Common myeloid progenitor, CD34-positive (primary cell): Measurements from ENCODE around the gene CCSER2.
"Not testable (repeated sequence)": the region's sequence is repeated elsewhere in the genome, so short reads cannot be mapped to it uniquely, and the experiment has no call there.

Source experiments
- CTCF ChIA-PET: fragments of 350-600 bp; sonication (Branson Sonifier 250); formaldehyde crosslinking; loops from one replicate; lab custom pipeline; 2021; ENCODE audit warnings: antibody characterized with exemption; lab: Charles Lee
- POLR2A ChIA-PET: fragments of 350-600 bp; sonication (Branson Sonifier 250); formaldehyde crosslinking; loops from one replicate; lab custom pipeline; 2021; ENCODE audit warnings: antibody characterized with exemption; lab: Charles Lee
- DNase-seq, 3 donors: peaks; one replicate each; pipeline versions ENCODE4 v3.0.0 to v3.0.0-alpha.2; 2013
- H3K27ac ChIP-seq, 2 experiments: 1 replicate in 1 of 2; 2 replicates in 1 of 2; pipeline ENCODE4 v1.7.0; 2013; ENCODE audit warnings: inconsistent platforms in 2 of 2, low read length in 2 of 2, mild to moderate bottlenecking in 2 of 2, low read depth in 1 of 2, moderate library complexity in 1 of 2; ENCODE audit not compliant: severe bottlenecking in 2 of 2, insufficient read depth in 1 of 2, poor library complexity in 1 of 2
- H3K27me3 ChIP-seq, 5 experiments: replicated peaks in 2 of 5; 1 replicate in 3 of 5; 2 replicates in 2 of 5; pipeline versions ENCODE4 v1.6.1 to v1.7.0; 2013; ENCODE audit warnings: low read length in 4 of 5, mild to moderate bottlenecking in 2 of 5, moderate library complexity in 2 of 5, inconsistent platforms in 1 of 5; ENCODE audit not compliant: insufficient read depth in 5 of 5, control insufficient read depth in 4 of 5
- H3K36me3 ChIP-seq, 4 experiments: 1 replicate in 2 of 4; 2 replicates in 2 of 4; pipeline versions ENCODE4 v1.6.1 to v1.7.0; 2013; ENCODE audit warnings: low read length in 3 of 4, control low read depth in 1 of 4, mild to moderate bottlenecking in 1 of 4; ENCODE audit not compliant: control insufficient read depth in 4 of 4, insufficient read depth in 4 of 4
- H3K4me1 ChIP-seq, 4 experiments: 1 replicate in 3 of 4; 2 replicates in 1 of 4; pipeline versions ENCODE4 v1.6.1 to v1.7.1; 2013; ENCODE audit warnings: low read length in 3 of 4, mild to moderate bottlenecking in 3 of 4, control low read depth in 1 of 4, inconsistent platforms in 1 of 4, moderate library complexity in 1 of 4; ENCODE audit not compliant: control insufficient read depth in 4 of 4, insufficient read depth in 4 of 4; ENCODE audit errors: control extremely low read depth in 1 of 4
- H3K4me3 ChIP-seq, 7 experiments: 1 replicate in 4 of 7; 2 replicates in 3 of 7; pipeline versions ENCODE4 v1.5.1 to v1.7.0; 2013; ENCODE audit warnings: mild to moderate bottlenecking in 7 of 7, low read length in 6 of 7, moderate library complexity in 6 of 7, inconsistent platforms in 2 of 7, low read depth in 2 of 7, control low read depth in 1 of 7; ENCODE audit not compliant: insufficient read depth in 4 of 7, control insufficient read depth in 1 of 7; ENCODE audit errors: extremely low read depth in 1 of 7
- H3K9me3 ChIP-seq, 5 experiments: 1 replicate in 4 of 5; 2 replicates in 1 of 5; pipeline versions ENCODE4 v1.6.1 to v1.7.1; 2013; ENCODE audit warnings: low read length in 4 of 5, mild to moderate bottlenecking in 2 of 5, inconsistent platforms in 1 of 5, low read depth in 1 of 5, moderate library complexity in 1 of 5; ENCODE audit not compliant: control insufficient read depth in 4 of 5, insufficient read depth in 2 of 5; ENCODE audit errors: control extremely low read depth in 1 of 5
- WGBS: methylation state at CpG from one replicate; pipeline ENCODE4 v1.1.5; 2013; ENCODE audit not compliant: insufficient coverage; 5-methylcytosine and 5-hydroxymethylcytosine counted together

CCSER2 gene

GRCh38 chr10:84406561-84406960 is 78.2 kb downstream of the CCSER2 start:
- DNase-seq, result no peak
- Histone ChIP-seq H3K4me3 (peak overlapping the region in 2 of 7 experiments; percentile 20 to 44), H3K27me3 (no peaks in the 10 kb centered on the region), H3K36me3 (peaks cover 0 to 5% (median 0%) of the 10 kb centered on the region in 4 experiments), H3K9me3 (peaks cover 0 to 7% (median 0%) of the 10 kb centered on the region in 5 experiments), H3K27ac (no peak overlapping the region), H3K4me1 (peaks cover 0 to 17% (median 7%) of the 10 kb centered on the region in 4 experiments)
- no CpG with 5 or more reads among the region's 3 CpGs for WGBS
- ChIA-PET POLR2A (no interaction called here), CTCF (no interaction called here)

GRCh38 chr10:84407388-84408049 is 79.1 kb downstream of the CCSER2 start:
- no peak overlapping the region for H3K27ac ChIP-seq
- no peak overlapping the region for H3K4me3 ChIP-seq
- no peaks in the 10 kb centered on the region for H3K27me3 ChIP-seq
- no peak for DNase-seq
- peaks cover 0 to 5% (median 0%) of the 10 kb centered on the region in 4 experiments for H3K36me3 ChIP-seq
- 100% methylated on average over 1 of the region's 2 CpGs for WGBS
- ChIA-PET POLR2A (no interaction called here), CTCF (no interaction called here)
- peaks cover 0 to 16% (median 3%) of the 10 kb centered on the region in 5 experiments for H3K9me3 ChIP-seq
- H3K4me1 ChIP-seq, result peaks cover 0 to 17% (median 7%) of the 10 kb centered on the region in 4 experiments

GRCh38 chr10:84412482-84412881 is 84.1 kb downstream of the CCSER2 start:
- 84% methylated on average over 2 of the region's 2 CpGs for WGBS
- POLR2A ChIA-PET, result no interaction called here
- CTCF ChIA-PET, result interaction anchor here (0.7 to 0.8 kb wide), 3 partner anchors 11 to 91 kb away, joined by 3 to 5 read pairs (median 3); no protein-coding TSS in a partner anchor

GRCh38 chr10:84414110-84414509 is 85.7 kb downstream of the CCSER2 start:
- POLR2A ChIA-PET, DNase-seq, H3K4me3 ChIP-seq, H3K27ac ChIP-seq, H3K27me3 ChIP-seq: not testable (repeated sequence)
- Histone ChIP-seq H3K4me1 (peaks cover 0 to 10% (median 4%) of the 10 kb centered on the region in 4 experiments), H3K9me3 (peaks cover 0 to 39% (median 18%) of the 10 kb centered on the region in 5 experiments), H3K36me3 (peaks cover 0 to 14% (median 2%) of the 10 kb centered on the region in 4 experiments)
- no CpG with 5 or more reads among the region's 2 CpGs for WGBS
- CTCF ChIA-PET, result interaction anchor here (0.6 to 1.4 kb wide), 2 partner anchors 14 to 62 kb away, joined by 3 read pairs; no protein-coding TSS in a partner anchor

More at GRCh38 chr10:84412482-84412881, 84.1 kb downstream of the CCSER2 start:
- Histone ChIP-seq H3K9me3 (peaks cover 0 to 39% (median 18%) of the 10 kb centered on the region in 5 experiments), H3K27me3 (no peaks in the 10 kb centered on the region), H3K4me3 (no peak overlapping the region), H3K36me3 (peaks cover 0 to 9% (median under 1%) of the 10 kb centered on the region in 4 experiments), H3K4me1 (peaks cover 0 to 10% (median 4%) of the 10 kb centered on the region in 4 experiments), H3K27ac (no peak overlapping the region)
- DNase-seq, result no peak

- no peak overlapping the region for H3K4me3 ChIP-seq
- H3K27me3 ChIP-seq, result no peaks in the 10 kb centered on the region
- H3K9me3 ChIP-seq, result peaks cover 0 to 39% (median 18%) of the 10 kb centered on the region in 5 experiments
- CTCF ChIA-PET, result interaction anchor here (1.2 kb wide), 1 partner anchor 22 kb away, joined by 3 read pairs; no protein-coding TSS in a partner anchor
- peaks cover 0 to 14% (median 3%) of the 10 kb centered on the region in 4 experiments for H3K36me3 ChIP-seq
- POLR2A ChIA-PET, result no interaction called here
- H3K4me1 ChIP-seq, result peaks cover 0 to 10% (median 4%) of the 10 kb centered on the region in 4 experiments
- 98% methylated on average over 8 of the region's 10 CpGs for WGBS
- DNase-seq, result peak in 1 of 3 donors; percentile 21
- H3K27ac ChIP-seq, result no peak overlapping the region
Observed at GRCh38 chr10:84415539-84416244, 87.3 kb downstream of the CCSER2 start.

GRCh38 chr10:84416245-84416555 is 87.8 kb downstream of the CCSER2 start:
- no peaks in the 10 kb centered on the region for H3K27me3 ChIP-seq
- H3K27ac ChIP-seq, result no peak overlapping the region
- H3K4me3 ChIP-seq, result no peak overlapping the region
- 82% methylated on average over 2 of the region's 2 CpGs for WGBS
- POLR2A ChIA-PET, result no interaction called here
- no peak for DNase-seq
- H3K4me1 ChIP-seq, result peaks cover 0 to 10% (median 4%) of the 10 kb centered on the region in 4 experiments
- peaks cover 0 to 14% (median 5%) of the 10 kb centered on the region in 4 experiments for H3K36me3 ChIP-seq
- CTCF ChIA-PET, result interaction anchor here (1.2 kb wide), 2 partner anchors 23 to 120 kb away, joined by 3 to 4 read pairs; no protein-coding TSS in a partner anchor
- H3K9me3 ChIP-seq, result peaks cover 0 to 39% (median 22%) of the 10 kb centered on the region in 5 experiments
